VCaP (cell line): ENCODE results near the gene NFIB.

Experiments
- H3K27ac ChIP-seq: fragments of 450-650 bp; 2 replicates; pipeline ENCODE4 v1.5.1; 2017
- TF ChIP-seq, protein P1 (sequence below): fragments of 450-650 bp; conservative IDR thresholded peaks from 2 replicates; pipeline ENCODE4 v1.5.1; 2017; ENCODE audit warnings: mild to moderate bottlenecking, moderate library complexity

The NFIB gene

DNA sequence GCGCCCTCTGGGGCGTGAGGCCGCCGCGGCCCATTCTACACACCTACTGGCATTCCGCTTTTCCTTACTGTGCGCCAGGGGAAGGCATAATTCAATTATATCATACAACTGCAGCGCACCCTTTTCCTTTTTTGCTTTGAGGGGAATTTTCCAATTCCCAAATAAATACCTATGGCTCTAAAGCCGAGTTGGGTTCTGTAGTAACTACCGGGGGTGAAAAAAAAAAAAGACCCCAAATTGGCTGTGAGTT, 34.1 kb upstream of the NFIB start:
- TF ChIP-seq, protein P1, sequence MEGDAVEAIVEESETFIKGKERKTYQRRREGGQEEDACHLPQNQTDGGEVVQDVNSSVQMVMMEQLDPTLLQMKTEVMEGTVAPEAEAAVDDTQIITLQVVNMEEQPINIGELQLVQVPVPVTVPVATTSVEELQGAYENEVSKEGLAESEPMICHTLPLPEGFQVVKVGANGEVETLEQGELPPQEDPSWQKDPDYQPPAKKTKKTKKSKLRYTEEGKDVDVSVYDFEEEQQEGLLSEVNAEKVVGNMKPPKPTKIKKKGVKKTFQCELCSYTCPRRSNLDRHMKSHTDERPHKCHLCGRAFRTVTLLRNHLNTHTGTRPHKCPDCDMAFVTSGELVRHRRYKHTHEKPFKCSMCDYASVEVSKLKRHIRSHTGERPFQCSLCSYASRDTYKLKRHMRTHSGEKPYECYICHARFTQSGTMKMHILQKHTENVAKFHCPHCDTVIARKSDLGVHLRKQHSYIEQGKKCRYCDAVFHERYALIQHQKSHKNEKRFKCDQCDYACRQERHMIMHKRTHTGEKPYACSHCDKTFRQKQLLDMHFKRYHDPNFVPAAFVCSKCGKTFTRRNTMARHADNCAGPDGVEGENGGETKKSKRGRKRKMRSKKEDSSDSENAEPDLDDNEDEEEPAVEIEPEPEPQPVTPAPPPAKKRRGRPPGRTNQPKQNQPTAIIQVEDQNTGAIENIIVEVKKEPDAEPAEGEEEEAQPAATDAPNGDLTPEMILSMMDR = no peak
- no peak overlapping the region for H3K27ac ChIP-seq

DNA sequence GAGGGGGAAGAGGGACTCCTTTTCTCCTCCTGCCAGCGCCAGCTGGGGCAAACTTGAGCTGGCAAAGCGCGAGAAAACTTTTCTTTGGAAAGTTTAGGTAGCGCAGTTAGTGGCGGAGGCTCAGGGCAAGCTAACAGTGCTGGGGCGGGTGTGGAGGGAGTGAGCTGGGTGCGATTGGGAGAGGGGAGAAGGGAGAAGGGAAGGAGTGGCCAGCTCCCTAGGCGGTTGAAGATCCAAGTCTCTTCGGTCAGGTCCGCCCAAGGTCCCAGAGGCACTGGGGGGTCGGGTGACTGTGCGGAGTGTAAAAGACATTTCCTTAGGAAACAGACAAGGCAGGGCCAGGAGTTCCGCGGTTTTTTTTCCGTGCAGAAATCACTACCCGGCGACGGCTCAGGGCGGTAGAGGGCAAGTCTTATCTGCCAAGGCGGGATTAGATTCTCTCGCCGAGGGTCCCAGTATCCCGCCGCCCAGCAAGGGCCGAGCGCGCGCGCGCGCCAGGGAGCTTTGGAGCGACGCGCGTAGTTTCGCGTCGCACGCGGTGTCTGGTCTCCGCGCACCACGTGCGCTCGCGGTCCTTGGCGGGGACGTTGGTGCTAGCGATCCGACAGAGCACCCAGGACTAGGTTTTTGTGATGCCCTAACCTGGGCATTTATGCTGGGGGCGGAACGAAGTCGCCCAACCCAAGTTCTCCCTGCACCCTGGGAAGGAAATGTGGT, 33.6 kb upstream of the NFIB start:
- TF ChIP-seq, protein P1 = no peak

DNA sequence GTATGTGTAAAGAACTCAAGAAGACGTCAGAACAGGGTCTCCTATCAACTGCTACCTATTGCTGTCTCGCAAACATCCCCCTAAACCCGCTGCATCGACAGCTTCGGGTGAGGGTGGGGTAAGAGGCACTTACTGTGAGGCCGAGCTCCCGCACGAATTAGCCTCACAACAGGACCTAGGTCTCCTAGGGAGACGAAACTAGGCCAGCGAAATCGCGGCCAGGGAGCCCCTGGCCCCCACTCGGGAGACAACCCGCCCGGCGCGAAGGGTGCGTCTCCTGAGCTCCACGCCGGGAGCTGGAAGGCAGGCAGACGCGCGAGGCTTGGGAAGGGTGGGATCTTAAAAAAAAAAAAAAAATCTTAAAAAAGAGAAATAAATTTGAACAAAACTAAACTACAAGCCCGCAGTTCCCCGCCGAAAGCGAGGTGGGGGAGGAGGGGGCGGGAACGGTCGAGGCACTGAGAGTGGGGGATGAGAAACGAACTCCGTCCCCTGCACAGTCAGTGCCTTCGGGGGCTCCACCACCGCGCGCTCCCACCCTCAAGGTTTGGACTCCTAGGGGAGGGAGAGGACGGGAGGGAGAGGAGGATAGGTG, 33.0 kb upstream of the NFIB start:
- TF ChIP-seq, protein P1 = no peak
- H3K27ac ChIP-seq = no peak overlapping the region

More for the DNA sequence above, 33.6 kb upstream of the NFIB start:
- H3K27ac ChIP-seq = no peak overlapping the region

DNA sequence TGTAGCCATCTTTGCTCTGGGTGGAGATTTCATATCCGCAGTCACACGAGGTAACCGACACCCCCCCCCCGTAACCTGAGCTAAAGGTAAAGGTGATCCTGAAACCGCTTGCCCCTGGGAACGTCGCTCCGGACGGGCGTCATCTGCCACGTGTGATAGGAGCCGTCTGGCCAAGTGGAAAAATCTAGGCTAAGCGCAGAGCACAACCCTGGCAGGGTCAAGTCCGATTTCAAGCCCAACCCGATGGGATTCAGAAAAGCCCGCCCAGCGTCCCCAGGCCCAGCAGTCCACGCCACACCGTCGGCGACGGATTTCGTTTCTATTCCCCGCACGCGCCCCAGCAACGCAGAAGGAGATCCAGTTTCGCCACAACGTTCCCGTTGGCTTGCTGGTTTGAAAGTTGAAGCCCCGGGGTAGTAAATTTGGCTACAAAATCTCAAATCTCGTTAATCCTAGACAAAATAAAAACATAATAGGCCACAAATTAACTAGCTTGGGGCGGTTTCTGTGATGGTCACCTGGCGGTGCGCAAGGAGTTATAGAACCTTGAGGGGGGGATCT, 32.4 kb upstream of the NFIB start:
- TF ChIP-seq, protein P1 = no peak
- no peak overlapping the region for H3K27ac ChIP-seq

DNA sequence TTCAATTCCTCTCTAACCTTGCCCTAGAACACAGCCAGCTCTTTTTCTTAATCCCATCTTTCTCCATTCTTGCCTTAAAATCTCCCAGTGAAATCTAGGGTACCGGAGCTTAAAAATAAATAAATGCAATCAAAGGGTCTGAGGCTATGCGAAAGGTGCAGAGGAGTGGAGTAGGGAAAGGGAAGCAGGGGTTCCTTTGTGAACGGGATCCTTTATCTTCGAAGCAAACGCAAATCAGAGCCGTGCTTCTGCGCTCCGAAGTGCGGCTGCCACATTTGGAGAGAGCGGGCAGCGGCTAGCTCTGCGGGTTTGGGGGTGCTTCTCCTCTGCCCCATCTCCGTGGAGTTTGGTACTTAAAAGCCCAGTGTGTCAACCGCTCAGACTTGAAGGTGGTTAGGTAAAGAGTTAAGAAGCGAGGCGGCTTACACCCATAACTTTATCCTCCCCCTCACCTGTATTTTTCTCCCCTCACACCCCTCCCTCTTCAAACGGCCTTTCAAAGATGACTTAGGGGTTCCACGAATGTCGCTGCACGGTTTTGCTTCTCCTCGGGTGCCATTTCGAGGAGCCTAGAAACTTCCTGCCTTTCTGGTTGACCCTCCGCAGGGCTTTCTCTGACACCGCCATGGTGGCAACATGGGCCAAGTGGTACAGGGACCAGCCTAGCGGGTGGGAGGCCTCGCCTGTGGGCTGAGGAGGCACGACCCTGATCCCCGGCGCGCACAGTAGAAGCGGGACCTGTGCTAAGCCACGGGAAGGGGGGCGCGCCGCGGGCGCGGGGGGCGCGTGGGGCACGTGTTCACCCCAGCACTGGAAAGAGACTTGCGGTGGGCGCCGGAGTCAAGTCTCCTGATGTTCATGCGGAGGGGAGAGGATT, 31.7 kb upstream of the NFIB start:
- H3K27ac ChIP-seq = no peak overlapping the region
- TF ChIP-seq, protein P1 = no peak

DNA sequence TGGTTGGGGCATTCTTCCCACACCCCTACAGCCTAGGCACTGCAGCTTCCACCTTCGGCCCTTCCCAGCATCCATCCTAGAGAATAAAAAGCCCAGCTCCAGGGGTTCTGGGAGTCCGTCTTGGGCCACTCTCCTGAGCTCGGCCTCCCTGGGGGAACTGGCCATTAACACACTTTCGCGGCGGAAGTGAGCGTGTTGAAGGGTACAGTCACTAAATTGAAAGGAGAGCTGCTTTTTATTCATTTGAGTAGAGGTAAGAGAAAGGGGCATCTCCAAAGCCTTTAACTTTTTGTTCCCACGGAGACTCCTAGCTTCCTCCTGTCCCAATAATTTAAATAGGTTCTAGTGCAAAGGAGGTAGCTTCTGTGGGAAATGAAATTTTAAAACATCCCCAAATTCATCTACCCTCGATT, 31.0 kb upstream of the NFIB start:
- H3K27ac ChIP-seq = peak overlapping the region; percentile 55
- TF ChIP-seq, protein P1 = no peak

DNA sequence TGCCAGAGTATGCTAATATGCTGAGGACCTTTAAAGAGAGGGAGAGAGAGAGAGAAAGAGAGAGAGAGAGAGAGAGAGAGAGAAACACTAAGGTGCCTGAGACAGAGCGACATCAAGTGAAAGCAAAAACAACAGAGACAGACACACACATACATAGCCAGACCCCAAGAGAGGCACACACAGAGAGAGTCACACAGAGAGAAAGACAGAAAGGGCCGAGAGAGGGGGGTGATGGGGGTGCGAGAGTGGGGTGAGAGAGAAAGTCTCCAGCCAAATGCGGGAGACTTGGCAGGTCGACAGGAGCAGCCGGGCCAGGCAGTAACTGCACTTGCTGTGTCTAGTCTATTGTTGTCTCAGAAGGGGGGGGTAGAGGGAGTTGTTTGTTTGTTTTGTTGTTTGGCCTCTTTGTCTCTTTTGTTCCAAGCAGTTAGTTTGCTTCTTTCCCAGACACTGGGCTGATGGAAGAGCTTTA, 30.1 kb upstream of the NFIB start:
- TF ChIP-seq, protein P1 = no peak
- peak overlapping the region; percentile 55 for H3K27ac ChIP-seq
